Activated B cell treated with CpG ODN at 0.5 μM for 24 hours (primary cell): ENCODE results near the gene NAA35. TPM values are rescaled to one million over a fixed set of nuclear protein-coding genes. Genes with fewer than 3 reads are reported as not detected.

ENCODE experiments used
- ATAC-seq: fragments of 200-7000 bp; cut with Tn5 transposase; one replicate; pipeline ENCODE4 v1.10.0; 2021; ENCODE audit warnings: low read depth, mild to moderate bottlenecking, moderate library complexity
- CTCF ChIA-PET: fragments of 350-600 bp; sonication (Branson Sonifier 250); formaldehyde crosslinking; loops from one replicate; lab custom pipeline; 2021; ENCODE audit warnings: antibody characterized with exemption; lab: Charles Lee
- POLR2A ChIA-PET: fragments of 350-600 bp; sonication (Branson Sonifier 250); formaldehyde crosslinking; loops from one replicate; lab custom pipeline; 2021; ENCODE audit warnings: antibody characterized with exemption; lab: Charles Lee
- DNase-seq: peaks from one replicate; pipeline ENCODE4 v3.0.0; 2022
- H3K27ac Mint-ChIP-seq: one replicate; pipeline ENCODE4 v1.8.0; 2020; ENCODE audit warnings: mixed read lengths
- H3K27me3 Mint-ChIP-seq: one replicate; pipeline ENCODE4 v1.8.0; 2021; ENCODE audit warnings: mixed read lengths
- H3K36me3 Mint-ChIP-seq: one replicate; pipeline ENCODE4 v1.8.0; 2021; ENCODE audit warnings: low read depth, mixed read lengths
- H3K4me1 Mint-ChIP-seq: one replicate; pipeline ENCODE4 v1.8.0; 2021; ENCODE audit warnings: mixed read lengths
- H3K4me3 Mint-ChIP-seq: one replicate; pipeline ENCODE4 v1.8.0; 2020; ENCODE audit warnings: mild to moderate bottlenecking, mixed read lengths
- H3K9me3 Mint-ChIP-seq: one replicate; pipeline ENCODE4 v1.8.0; 2020; ENCODE audit warnings: mixed read lengths
- CTCF ChIP-seq: fragments of 200-600 bp; IDR thresholded peaks from one replicate; pipeline ENCODE4 v1.8.0; 2022; ENCODE audit warnings: antibody characterized with exemption, mild to moderate bottlenecking
- intact Hi-C: fragments of 100-400 bp; cut with micrococcal nuclease; formaldehyde crosslinking; loops from one replicate; pipeline ENCODE4 v1.15.1; 2024
- total RNA-seq: library from RNA; stranded (reverse); gene quantifications from 2 replicates; pipeline ENCODE4 v1.2.3, GENCODE V29; 2022

The NAA35 gene
- total RNA-seq, 1 donor from 2014 or later = 18.9 TPM

GRCh38 chr9:86036555-86036954 is 95.6 kb downstream of the NAA35 start:
- ATAC-seq = no peak
- Mint-ChIP-seq H3K27me3 (no peaks in the 10 kb centered on the region), H3K36me3 (no peaks in the 10 kb centered on the region), H3K9me3 (no peaks in the 10 kb centered on the region), H3K27ac (no peak overlapping the region), H3K4me1 (no peaks in the 10 kb centered on the region), H3K4me3 (no peak overlapping the region)
- POLR2A ChIA-PET = interaction anchor here (0.7 kb wide), 1 partner anchor 292 kb away, joined by 8 read pairs; no protein-coding TSS in a partner anchor
- no peak for TF ChIP-seq CTCF
- CTCF ChIA-PET = no interaction called here
- no peak for DNase-seq
- intact Hi-C loops = no loop called here

GRCh38 chr9:86039991-86040860 is 99.3 kb downstream of the NAA35 start:
- CTCF ChIA-PET = no interaction called here
- DNase-seq (no peak), ATAC-seq (no peak)
- intact Hi-C loops = no loop called here
- H3K4me1 Mint-ChIP-seq = no peaks in the 10 kb centered on the region
- TF ChIP-seq CTCF = no peak
- H3K27ac Mint-ChIP-seq = no peak overlapping the region
- POLR2A ChIA-PET = no interaction called here
- H3K9me3 Mint-ChIP-seq = no peaks in the 10 kb centered on the region
- H3K36me3 Mint-ChIP-seq = no peaks in the 10 kb centered on the region
- no peaks in the 10 kb centered on the region for H3K27me3 Mint-ChIP-seq
- H3K4me3 Mint-ChIP-seq = no peak overlapping the region

GRCh38 chr9:86040861-86041155 is 99.9 kb downstream of the NAA35 start:
- Mint-ChIP-seq H3K4me1 (no peaks in the 10 kb centered on the region), H3K27ac (no peak overlapping the region), H3K27me3 (no peaks in the 10 kb centered on the region), H3K4me3 (no peak overlapping the region), H3K36me3 (no peaks in the 10 kb centered on the region), H3K9me3 (no peaks in the 10 kb centered on the region)
- intact Hi-C loops = no loop called here
- ChIA-PET POLR2A (no interaction called here), CTCF (no interaction called here)
- no peak for DNase-seq
- TF ChIP-seq CTCF = no peak
- ATAC-seq = no peak

- Mint-ChIP-seq H3K4me3 (no peak overlapping the region), H3K27ac (no peak overlapping the region), H3K36me3 (no peaks in the 10 kb centered on the region), H3K4me1 (no peaks in the 10 kb centered on the region), H3K9me3 (no peaks in the 10 kb centered on the region), H3K27me3 (no peaks in the 10 kb centered on the region)
- intact Hi-C loops = no loop called here
- no peak for TF ChIP-seq CTCF
- DNase-seq (no peak), ATAC-seq (no peak)
- ChIA-PET CTCF (no interaction called here), POLR2A (no interaction called here)
Observed at GRCh38 chr9:86041311-86041741, 100.4 kb downstream of the NAA35 start.

- DNase-seq = no peak
- Mint-ChIP-seq H3K36me3 (no peaks in the 10 kb centered on the region), H3K4me1 (no peaks in the 10 kb centered on the region), H3K9me3 (no peaks in the 10 kb centered on the region), H3K27ac (no peak overlapping the region), H3K27me3 (no peaks in the 10 kb centered on the region), H3K4me3 (no peak overlapping the region)
- ChIA-PET CTCF (no interaction called here), POLR2A (no interaction called here)
- ATAC-seq = no peak
- TF ChIP-seq CTCF = no peak
- intact Hi-C loops = no loop called here
Observed at GRCh38 chr9:86042199-86042978, 101.4 kb downstream of the NAA35 start.
